Kidney (tissue), 14 donors: ENCODE results near the gene GNAO1. TPM values are rescaled to one million over a fixed set of nuclear protein-coding genes. Genes with fewer than 3 reads are reported as not detected.

ENCODE experiments used
- DNase-seq, 5 donors: peaks; one replicate each; pipeline ENCODE4 v3.0.0-alpha.2; 2013 to 2020
- FAIRE-seq: peaks from 2 replicates; lab custom pipeline; 2012; peaks lifted over from hg19 to GRCh38; lab: Jason Lieb, UNC
- H3K27ac ChIP-seq, 2 donors: one replicate each; pipeline ENCODE4 v1.7.0; 2013; ENCODE audit warnings: low read depth in 2 of 2, low read length in 2 of 2, inconsistent platforms in 1 of 2
- H3K27me3 ChIP-seq: one replicate; pipeline ENCODE4 v1.7.1; 2013; ENCODE audit warnings: low read length, inconsistent platforms; ENCODE audit not compliant: control insufficient read depth, insufficient read depth
- H3K36me3 ChIP-seq, 3 donors: one replicate each; pipeline versions ENCODE4 v1.7.0 to v1.7.1; 2013; ENCODE audit warnings: low read length in 3 of 3, control low read depth in 1 of 3, inconsistent platforms in 1 of 3; ENCODE audit not compliant: insufficient read depth in 3 of 3, control insufficient read depth in 2 of 3
- H3K4me1 ChIP-seq, 3 donors: one replicate each; pipeline versions ENCODE4 v1.7.0 to v1.7.1; 2013; ENCODE audit warnings: low read length in 3 of 3, inconsistent platforms in 1 of 3, low read depth in 1 of 3; ENCODE audit not compliant: control insufficient read depth in 2 of 3, insufficient read depth in 2 of 3
- H3K4me3 ChIP-seq, 3 donors: one replicate each; pipeline versions ENCODE4 v1.7.0 to v1.8.1; 2013; ENCODE audit warnings: low read length in 3 of 3, control low read depth in 1 of 3, inconsistent platforms in 1 of 3
- H3K9ac ChIP-seq, 3 donors: one replicate each; pipeline versions ENCODE4 v1.7.0 to v1.7.1; 2013; ENCODE audit warnings: low read length in 3 of 3, control low read depth in 1 of 3, inconsistent platforms in 1 of 3
- H3K9me3 ChIP-seq, 3 donors: one replicate each; pipeline versions ENCODE4 v1.7.0 to v1.7.1; 2013; ENCODE audit warnings: low read length in 3 of 3, control low read depth in 1 of 3, inconsistent platforms in 1 of 3; ENCODE audit not compliant: control insufficient read depth in 2 of 3, insufficient read depth in 1 of 3
- CTCF ChIP-seq: IDR thresholded peaks from 3 replicates; pipeline ENCODE4 v1.5.1; 2012; ENCODE audit warnings: mild to moderate bottlenecking, moderate library complexity, borderline replicate concordance; ENCODE audit not compliant: insufficient read depth; ENCODE audit errors: extremely low read depth
- intact Hi-C: fragments of 100-400 bp; cut with DNase I; formaldehyde crosslinking; loops from one replicate; pipeline ENCODE4 v1.11.1; 2022
- polyA plus RNA-seq: library from polyadenylated mRNA; stranded (reverse); fragments of 350-450 nt; fragmentation: Illumina TruSeq; extraction: RNeasy Lipid Tissue Mini Kit (QIAGEN cat#74804); gene quantifications from one replicate; pipeline ENCODE4 v1.2.3, GENCODE V29; 2014; ENCODE audit warnings: low read depth, low replicate concordance; ENCODE audit not compliant: insufficient read depth
- total RNA-seq: library from RNA; stranded (reverse); fragmentation: NEBNext Ultra II Directional; extraction: Animal tissue kit (Norgen Biotek cat#: 25700); gene quantifications from one replicate; pipeline ENCODE4 v1.2.1, GENCODE V29; 2021
- donor health status: control.
- donor health status: control.
- donor health status: control.
- donor health status: control.
- donor health status: control.
- donor health status: DM: yes; HTN: yes; CAD: no.
- donor health status: Normal renal cell carcinoma (clear cell type).

The GNAO1 gene
- total and polyA plus RNA-seq, 2 donors from 2014 or later: 1.5 to 4.3 TPM

- Histone ChIP-seq H3K9ac (no peak overlapping the region), H3K27me3 (no peaks in the 10 kb centered on the region), H3K4me1 (no peaks in the 10 kb centered on the region), H3K9me3 (no peaks in the 10 kb centered on the region), H3K36me3 (no peaks in the 10 kb centered on the region), H3K4me3 (no peak overlapping the region), H3K27ac (no peak overlapping the region)
- TF ChIP-seq CTCF: no peak
- DNase-seq (no peak), FAIRE-seq (no peak)
- intact Hi-C loops: no loop called here
Observed at GRCh38 chr16:56289862-56290261, 98.6 kb downstream of the GNAO1 start.

GRCh38 chr16:56294014-56294413 lies 102.7 kb downstream of the GNAO1 start:
- no peak for TF ChIP-seq CTCF
- Histone ChIP-seq H3K4me1 (peaks cover 0 to 2% (median 0%) of the 10 kb centered on the region in 3 donors), H3K27ac (no peak overlapping the region), H3K9me3 (no peaks in the 10 kb centered on the region), H3K9ac (no peak overlapping the region), H3K4me3 (no peak overlapping the region), H3K36me3 (no peaks in the 10 kb centered on the region), H3K27me3 (no peaks in the 10 kb centered on the region)
- FAIRE-seq (no peak), DNase-seq (no peak)
- intact Hi-C loops: no loop called here

GRCh38 chr16:56294579-56294978 lies 103.3 kb downstream of the GNAO1 start:
- intact Hi-C loops: no loop called here
- DNase-seq: no peak
- no peak for TF ChIP-seq CTCF
- no peak overlapping the region for H3K4me3 ChIP-seq
- no peaks in the 10 kb centered on the region for H3K9me3 ChIP-seq
- no peak overlapping the region for H3K27ac ChIP-seq
- no peak overlapping the region for H3K9ac ChIP-seq
- peaks cover 0 to 2% (median 0%) of the 10 kb centered on the region in 3 donors for H3K4me1 ChIP-seq
- H3K36me3 ChIP-seq: no peaks in the 10 kb centered on the region
- FAIRE-seq: no peak
- no peaks in the 10 kb centered on the region for H3K27me3 ChIP-seq

GRCh38 chr16:56295059-56295665 lies 103.9 kb downstream of the GNAO1 start:
- TF ChIP-seq CTCF: no peak
- Histone ChIP-seq H3K27me3 (no peaks in the 10 kb centered on the region), H3K27ac (no peak overlapping the region), H3K36me3 (no peaks in the 10 kb centered on the region), H3K9me3 (no peaks in the 10 kb centered on the region), H3K4me3 (no peak overlapping the region), H3K4me1 (peaks cover 0 to 2% (median 0%) of the 10 kb centered on the region in 3 donors), H3K9ac (no peak overlapping the region)
- DNase-seq (no peak), FAIRE-seq (no peak)
- intact Hi-C loops: no loop called here
